NCI-H1092 (cell line): ENCODE data around the gene PPFIA4.

Source experiments
- DNase-seq: peaks from one replicate; lab custom pipeline; 2025; lab: John Stamatoyannopoulos, UW

The PPFIA4 gene

DNA sequence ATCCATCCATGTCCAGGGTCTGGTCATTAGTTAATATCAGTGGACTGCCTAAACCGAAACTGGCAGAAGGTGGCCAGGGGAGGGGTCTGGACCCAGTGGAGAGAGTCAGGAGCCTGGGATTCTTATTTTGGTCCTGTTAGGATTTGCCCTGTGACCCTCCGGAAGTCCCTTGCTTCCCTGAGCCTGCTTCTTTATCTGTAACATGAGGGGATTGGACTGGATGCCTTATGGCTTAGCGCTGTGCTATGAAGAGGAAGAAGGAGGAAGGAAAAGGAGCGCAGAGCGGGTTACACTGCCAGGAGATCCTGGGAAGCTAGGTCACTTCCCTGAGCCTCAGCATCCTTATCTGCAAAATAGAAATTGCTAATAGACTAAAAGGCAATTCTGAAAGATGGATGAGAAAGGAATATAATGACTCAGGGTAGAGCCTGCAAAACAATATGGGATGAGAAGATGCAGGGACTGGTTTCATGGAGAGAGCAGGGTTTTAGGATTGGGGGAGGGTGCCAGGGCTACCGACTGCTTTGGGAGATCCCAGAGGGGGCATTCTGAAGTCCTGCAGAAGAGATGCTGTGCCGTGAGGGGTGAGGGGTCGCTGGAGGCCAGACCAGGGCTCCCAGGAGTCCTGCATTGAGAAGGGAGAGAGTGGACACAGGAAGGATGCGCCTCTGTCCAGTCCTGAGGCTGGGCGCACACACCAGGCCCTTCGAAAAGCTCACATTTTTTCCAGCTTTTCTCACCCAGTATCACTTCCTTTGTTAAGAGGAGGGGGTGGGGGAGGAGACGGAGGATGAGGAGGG lies 100.8 kb downstream of the PPFIA4 start:
- no peak for DNase-seq

DNA sequence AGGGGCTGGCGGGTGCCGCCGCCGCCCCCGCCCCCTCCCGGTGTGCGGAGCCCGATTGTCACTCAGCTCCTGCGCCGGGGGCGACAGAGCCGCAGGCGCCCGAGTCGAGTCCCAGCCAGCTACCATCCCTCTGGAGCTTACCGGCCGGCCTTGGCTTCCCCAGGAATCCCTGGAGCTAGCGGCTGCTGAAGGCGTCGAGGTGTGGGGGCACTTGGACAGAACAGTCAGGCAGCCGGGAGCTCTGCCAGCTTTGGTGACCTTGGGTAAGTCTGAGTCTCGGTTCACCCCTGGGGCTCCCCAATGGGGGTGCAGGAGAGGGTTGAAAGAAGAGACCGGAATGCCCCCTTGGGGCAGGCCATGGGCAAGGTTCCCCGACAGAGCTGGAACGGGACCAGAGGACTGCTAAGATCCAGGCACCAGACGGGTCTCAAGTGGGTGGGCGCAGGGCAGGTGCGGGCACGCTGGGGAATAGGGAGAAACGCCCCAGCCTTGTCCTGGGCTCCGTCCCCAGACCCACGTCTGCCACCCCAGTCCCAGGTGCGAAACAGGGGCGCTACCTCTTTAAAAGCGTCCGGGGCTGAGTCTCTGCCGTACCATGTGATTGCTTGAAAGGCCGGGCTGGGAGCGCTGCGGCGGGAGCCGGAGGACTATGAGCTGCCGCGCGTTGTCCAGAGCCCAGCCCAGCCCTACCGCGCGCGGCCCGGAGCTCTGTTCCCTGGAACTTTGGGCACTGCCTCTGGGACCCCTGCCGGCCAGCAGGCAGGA lies 101.6 kb downstream of the PPFIA4 start, which contains the start of gene ADORA1:
Gene ADORA1 (plus strand): TSS at position 61 of the 765 bp plus-strand sequence. CDS start 1,116 bp downstream, outside the sequence.
- DNase-seq, result peak; percentile 55

GRCh38 chr1:203128431-203128715 lies 102.1 kb downstream of the PPFIA4 start:
- no peak for DNase-seq
